ENCODE results near the gene CEP72.
"Not testable (repeated sequence)": the region's sequence is repeated elsewhere in the genome, so short reads cannot be mapped to it uniquely, and the experiment has no call there.

The CEP72 gene

GRCh38 chr5:597871-598563, 14.1 kb upstream of the CEP72 start:
- no peak for FAIRE-seq

DNA sequence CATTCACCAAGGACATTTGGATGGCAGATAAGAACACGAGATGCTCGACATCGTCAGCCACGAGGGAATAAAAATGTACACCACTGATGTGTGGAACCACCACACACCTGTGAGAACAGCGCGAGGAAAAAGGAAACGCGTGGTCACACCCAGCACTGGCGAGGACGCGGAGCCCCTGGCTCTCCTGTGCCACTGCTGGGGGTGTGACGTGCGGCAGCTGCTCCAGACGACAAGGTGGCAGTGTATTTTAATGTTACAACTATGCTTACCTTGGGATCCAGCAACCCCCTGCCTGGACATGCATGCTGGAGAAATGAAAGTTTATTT, 13.6 kb upstream of the CEP72 start:
- no peak for DNase-seq (ENCODE audit: insufficient read length, low spot score)
- TF ChIP-seq POLR2A (IDR thresholded peaks at IDR 0.05; ENCODE audit: low read depth, low read length), result no peak
- FAIRE-seq, result no peak

More at GRCh38 chr5:597871-598563, 14.1 kb upstream of the CEP72 start:
- TF ChIP-seq POLR2A (IDR thresholded peaks at IDR 0.05; ENCODE audit: low read depth, low read length), result no peak
- no peak for DNase-seq (ENCODE audit: insufficient read length, low spot score)

- FAIRE-seq (no peak), DNase-seq (ENCODE audit: insufficient read length, low spot score) (no peak)
- TF ChIP-seq POLR2A (IDR thresholded peaks at IDR 0.05; ENCODE audit: low read depth, low read length), result no peak
These were observed 11.1 kb upstream of the CEP72 start for GRCh38 chr5:600886-601541.

GRCh38 chr5:601771-602465, 10.2 kb upstream of the CEP72 start:
- FAIRE-seq, result no peak
- no peak for DNase-seq (ENCODE audit: insufficient read length, low spot score)
- no peak for TF ChIP-seq POLR2A (IDR thresholded peaks at IDR 0.05; ENCODE audit: low read depth, low read length)

GRCh38 chr5:602466-603035, 9.6 kb upstream of the CEP72 start:
- FAIRE-seq (no peak), DNase-seq (ENCODE audit: insufficient read length, low spot score) (no peak)
- TF ChIP-seq POLR2A (IDR thresholded peaks at IDR 0.05; ENCODE audit: low read depth, low read length), result no peak

GRCh38 chr5:603081-603998, 8.8 kb upstream of the CEP72 start:
- FAIRE-seq (no peak), DNase-seq (ENCODE audit: insufficient read length, low spot score) (no peak)
- no peak for TF ChIP-seq POLR2A (IDR thresholded peaks at IDR 0.05; ENCODE audit: low read depth, low read length)

GRCh38 chr5:604391-604831, 7.7 kb upstream of the CEP72 start:
- FAIRE-seq, result no peak
- no peak for DNase-seq (ENCODE audit: insufficient read length, low spot score)
- no peak for TF ChIP-seq POLR2A (IDR thresholded peaks at IDR 0.05; ENCODE audit: low read depth, low read length)

GRCh38 chr5:605090-605489, 7.0 kb upstream of the CEP72 start:
- DNase-seq (ENCODE audit: insufficient read length, low spot score); FAIRE-seq: not testable (repeated sequence)

GRCh38 chr5:606061-606460, 6.1 kb upstream of the CEP72 start:
- TF ChIP-seq POLR2A (IDR thresholded peaks at IDR 0.05; ENCODE audit: low read depth, low read length), result no peak
- FAIRE-seq, result no peak
- DNase-seq (ENCODE audit: insufficient read length, low spot score), result no peak

DNA sequence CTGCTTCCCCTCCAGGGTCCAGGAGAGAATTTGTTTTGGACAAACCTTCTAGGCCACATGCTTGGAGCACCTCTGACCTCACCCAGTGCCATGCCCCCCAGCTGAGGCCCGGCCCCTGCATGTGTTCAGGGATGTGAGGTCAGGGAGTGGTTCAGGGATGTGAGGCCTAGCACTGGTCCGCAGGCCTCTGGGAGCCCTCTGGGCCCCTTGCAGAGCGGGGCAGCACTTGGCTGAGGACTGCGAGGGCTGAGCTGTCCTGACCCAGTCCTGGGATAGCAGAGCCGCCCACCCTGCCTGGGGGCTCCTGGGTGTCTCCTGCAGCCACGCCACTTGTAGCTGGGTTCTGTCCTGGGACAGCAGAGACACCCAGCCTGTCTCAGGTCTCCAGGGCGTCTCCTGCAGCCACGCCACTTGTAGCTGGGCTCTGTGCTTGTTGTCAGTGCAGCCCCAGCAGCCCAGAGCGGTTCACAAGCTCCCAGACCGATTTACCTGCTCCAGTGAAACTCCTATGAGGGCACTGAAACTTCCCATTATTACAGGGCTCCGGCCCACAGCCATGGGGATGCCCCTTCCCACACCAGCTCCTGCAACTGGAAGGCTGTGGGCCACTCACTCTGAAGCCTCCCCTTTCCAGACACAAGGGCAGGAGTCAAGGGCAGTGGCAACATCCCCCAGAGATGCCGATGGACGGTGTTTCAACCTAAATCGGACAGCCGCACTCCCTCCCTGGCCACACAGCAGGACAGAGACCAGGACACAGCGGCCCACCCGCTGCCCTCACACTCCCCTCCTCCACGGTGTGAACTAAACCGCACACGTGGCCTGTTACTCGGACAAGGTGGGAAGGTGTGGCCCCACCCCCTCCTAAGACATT, 5.4 kb upstream of the CEP72 start:
- no peak for DNase-seq (ENCODE audit: insufficient read length, low spot score)
- no peak for TF ChIP-seq POLR2A (IDR thresholded peaks at IDR 0.05; ENCODE audit: low read depth, low read length)
- FAIRE-seq, result no peak

DNA sequence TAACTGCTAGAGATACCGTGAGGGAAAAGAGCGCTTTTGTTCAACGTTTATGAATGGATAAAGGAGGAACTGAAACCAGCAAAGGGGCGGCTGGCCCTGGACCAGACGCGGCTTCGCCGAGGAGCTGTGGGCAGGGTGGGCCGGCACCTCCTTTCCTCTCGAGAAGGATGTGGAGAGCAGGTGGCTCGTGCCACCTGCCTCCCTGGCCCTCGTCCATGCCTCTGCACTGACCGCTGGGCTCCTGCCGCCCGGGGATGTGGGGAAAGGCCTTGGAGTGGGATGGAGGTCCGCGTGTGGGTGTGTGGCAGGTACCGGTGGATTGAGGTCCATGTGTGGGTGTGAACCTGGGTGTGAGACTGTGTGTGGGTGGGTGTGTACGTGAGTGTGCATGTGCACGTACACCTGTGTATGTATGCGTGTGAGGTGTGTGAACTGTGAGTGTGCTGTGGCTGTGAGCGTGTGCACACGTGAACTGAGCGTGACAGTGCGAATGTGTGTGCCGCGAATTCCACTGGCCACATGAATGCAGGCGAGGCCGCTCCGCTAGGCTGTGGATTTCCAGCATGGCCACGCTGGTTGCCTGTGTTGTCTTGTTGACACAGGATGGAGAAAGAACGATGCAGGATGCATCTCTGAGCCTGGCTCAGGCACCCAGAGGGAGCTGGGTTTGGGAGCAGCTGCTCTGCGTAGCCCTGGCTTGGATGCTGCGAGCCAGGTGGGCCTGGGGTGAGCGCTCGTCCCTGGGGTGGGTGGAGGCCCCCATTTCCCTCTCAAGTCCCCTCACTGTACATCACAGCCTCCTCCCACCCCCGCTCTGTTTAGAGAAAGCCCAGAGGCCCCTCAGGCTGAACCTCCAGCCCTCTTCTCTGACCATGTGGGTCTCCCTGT, 4.4 kb upstream of the CEP72 start:
- no peak for DNase-seq (ENCODE audit: insufficient read length, low spot score)
- no peak for TF ChIP-seq POLR2A (IDR thresholded peaks at IDR 0.05; ENCODE audit: low read depth, low read length)
- no peak for FAIRE-seq
